Trophoblast cell (in vitro differentiated cells and primary cell): ENCODE results near the gene LRRC45.
"Not testable (repeated sequence)": the region's sequence is repeated elsewhere in the genome, so short reads cannot be mapped to it uniquely, and the experiment has no call there.

Experiments used
- DNase-seq, 2 donors: peaks; one replicate each; pipeline ENCODE4 v3.0.0-alpha.2; 2016
- H2AFZ ChIP-seq: 2 replicates; pipeline ENCODE4 v1.6.1; 2013; ENCODE audit warnings: low read length, moderate library complexity, mild to moderate bottlenecking; ENCODE audit not compliant: insufficient read depth, poor library complexity
- H2AK5ac ChIP-seq: 2 replicates; pipeline ENCODE4 v1.6.1; 2013; ENCODE audit warnings: mild to moderate bottlenecking, low read length
- H2BK120ac ChIP-seq: 2 replicates; pipeline ENCODE4 v1.6.1; 2013; ENCODE audit warnings: low read length, mild to moderate bottlenecking, moderate library complexity; ENCODE audit not compliant: insufficient read depth, poor library complexity
- H2BK12ac ChIP-seq: 2 replicates; pipeline ENCODE4 v1.6.1; 2013; ENCODE audit warnings: mild to moderate bottlenecking, low read length, moderate library complexity
- H2BK5ac ChIP-seq: 2 replicates; pipeline ENCODE4 v1.6.1; 2013; ENCODE audit warnings: low read length, low read depth, moderate library complexity, mild to moderate bottlenecking; ENCODE audit not compliant: poor library complexity
- H3K14ac ChIP-seq: 2 replicates; pipeline ENCODE4 v1.6.1; 2013; ENCODE audit warnings: mild to moderate bottlenecking, low read length
- H3K18ac ChIP-seq: 2 replicates; pipeline ENCODE4 v1.6.1; 2013; ENCODE audit warnings: mild to moderate bottlenecking, low read length
- H3K23ac ChIP-seq: 2 replicates; pipeline ENCODE4 v1.6.1; 2013; ENCODE audit warnings: low read length
- H3K27ac ChIP-seq: 2 replicates; pipeline ENCODE4 v1.5.1; 2013; ENCODE audit warnings: low read depth, mild to moderate bottlenecking, inconsistent platforms, low read length, moderate library complexity
- H3K27me3 ChIP-seq: 2 replicates; pipeline ENCODE4 v1.6.1; 2013; ENCODE audit warnings: inconsistent platforms, mild to moderate bottlenecking, low read length, moderate library complexity; ENCODE audit not compliant: insufficient read depth
- H3K36me3 ChIP-seq, 2 experiments: 1 replicate in 1 of 2; 2 replicates in 1 of 2; pipeline ENCODE4 v1.6.1; 2013; ENCODE audit warnings: low read length in 2 of 2, mild to moderate bottlenecking in 2 of 2, moderate library complexity in 1 of 2; ENCODE audit not compliant: insufficient read depth in 2 of 2, control insufficient read depth in 1 of 2
- H3K4ac ChIP-seq: 2 replicates; pipeline ENCODE4 v1.6.1; 2013; ENCODE audit warnings: low read depth, mild to moderate bottlenecking, low read length, moderate library complexity
- H3K4me1 ChIP-seq, 2 experiments: 1 replicate in 1 of 2; 2 replicates in 1 of 2; pipeline ENCODE4 v1.6.1; 2013; ENCODE audit warnings: low read length in 2 of 2, mild to moderate bottlenecking in 2 of 2, moderate library complexity in 1 of 2; ENCODE audit not compliant: insufficient read depth in 2 of 2, control insufficient read depth in 1 of 2
- H3K4me2 ChIP-seq: 2 replicates; pipeline ENCODE4 v1.6.1; 2013; ENCODE audit warnings: inconsistent platforms, mild to moderate bottlenecking, low read length, moderate library complexity
- H3K4me3 ChIP-seq: 2 replicates; pipeline ENCODE4 v1.5.1; 2013; ENCODE audit warnings: mild to moderate bottlenecking, low read depth, low read length, inconsistent platforms
- H3K79me1 ChIP-seq: one replicate; pipeline ENCODE4 v1.6.1; 2013; ENCODE audit warnings: low read length
- H3K79me2 ChIP-seq: 2 replicates; pipeline ENCODE4 v1.6.1; 2013; ENCODE audit warnings: low read length, mild to moderate bottlenecking; ENCODE audit not compliant: control insufficient read depth, insufficient read depth, poor library complexity
- H3K9ac ChIP-seq: 2 replicates; pipeline ENCODE4 v1.6.1; 2013; ENCODE audit warnings: mild to moderate bottlenecking, low read length
- H3K9me3 ChIP-seq: 2 replicates; pipeline ENCODE4 v1.6.1; 2013; ENCODE audit warnings: low read depth, mild to moderate bottlenecking, control low read depth, inconsistent platforms, low read length; ENCODE audit not compliant: insufficient read depth
- H4K12ac ChIP-seq: 2 replicates; pipeline ENCODE4 v1.6.1; 2013; ENCODE audit warnings: low read depth, mild to moderate bottlenecking, low read length, moderate library complexity
- H4K8ac ChIP-seq: 2 replicates; pipeline ENCODE4 v1.6.1; 2013; ENCODE audit warnings: low read depth, mild to moderate bottlenecking, low read length, moderate library complexity
- H4K91ac ChIP-seq: one replicate; pipeline ENCODE4 v1.6.1; 2013; ENCODE audit warnings: low read depth, mild to moderate bottlenecking, low read length, moderate library complexity
- WGBS: extraction: QIAGEN DNeasy Blood & Tissue Kit; methylation state at CpG from one replicate; pipeline ENCODE4 v1.1.7; 2013; ENCODE audit warnings: missing lambda C conversion rate; ENCODE audit not compliant: insufficient read length, insufficient coverage; ENCODE audit errors: extremely low coverage; 5-methylcytosine and 5-hydroxymethylcytosine counted together

Gene LRRC45

GRCh38 chr17:82036634-82037091 is 13.6 kb downstream of the LRRC45 start:
- Histone ChIP-seq H3K79me1 (peaks cover 7% of the 10 kb centered on the region), H2AK5ac (peak overlapping the region; percentile 45), H4K91ac (no peak overlapping the region), H3K23ac (no peak overlapping the region), H4K12ac (peak overlapping the region; percentile 8), H3K14ac (peak overlapping the region; percentile 81), H4K8ac (peak overlapping the region; percentile 64), H2AFZ (peak overlapping the region; percentile 33), H3K27me3 (no peaks in the 10 kb centered on the region), H3K4me3 (peak overlapping the region; percentile 75), H3K9me3 (no peaks in the 10 kb centered on the region), H2BK120ac (peak overlapping the region; percentile 19), H3K27ac (peak overlapping the region; percentile 76), H3K36me3 (peaks cover 6 to 8% of the 10 kb centered on the region in 2 experiments), H3K9ac (peak overlapping the region; percentile 67), H2BK12ac (no peak overlapping the region), H3K4ac (no peak overlapping the region), H3K18ac (peak overlapping the region; percentile 47), H3K4me1 (peaks cover 5 to 13% of the 10 kb centered on the region in 2 experiments), H3K79me2 (peaks cover 5% of the 10 kb centered on the region), H3K4me2 (peak overlapping the region; percentile 89), H2BK5ac (peak overlapping the region; percentile 32)
- peak in 1 of 2 donors; percentile 40 for DNase-seq
- WGBS: no CpG with 5 or more reads among the region's 23 CpGs

GRCh38 chr17:82037092-82037888 is 14.2 kb downstream of the LRRC45 start, which contains the start of gene DCXR:
TSS of gene DCXR (minus strand) at chr17:82037697. CDS start at chr17:82037682, 15 bp downstream.
- peak within 1 kb of the TSS; percentile 19 for H2BK120ac ChIP-seq
- peak; percentile 96 for DNase-seq
- H3K18ac ChIP-seq: peak within 1 kb of the TSS; percentile 47
- H3K23ac ChIP-seq: no peak within 1 kb of the TSS
- H3K4me2 ChIP-seq: peak within 1 kb of the TSS; percentile 89
- peak within 1 kb of the TSS; percentile 75 for H3K4me3 ChIP-seq
- H3K27ac ChIP-seq: peak within 1 kb of the TSS; percentile 76
- peak within 1 kb of the TSS; percentile 32 for H2BK5ac ChIP-seq
- peaks cover 5% of the 10 kb centered on the region for H3K79me2 ChIP-seq
- H3K36me3 ChIP-seq: peaks cover 6 to 8% of the 10 kb centered on the region in 2 experiments
- H4K91ac ChIP-seq: no peak within 1 kb of the TSS
- peak within 1 kb of the TSS; percentile 45 for H2AK5ac ChIP-seq
- WGBS: no CpG with 5 or more reads among the region's 92 CpGs
- peak within 1 kb of the TSS; percentile 64 for H4K8ac ChIP-seq
- peak within 1 kb of the TSS; percentile 81 for H3K14ac ChIP-seq
- no peak within 1 kb of the TSS for H3K4ac ChIP-seq
- H3K9me3 ChIP-seq: no peaks in the 10 kb centered on the region
- peaks cover 5 to 9% of the 10 kb centered on the region in 2 experiments for H3K4me1 ChIP-seq
- H3K27me3 ChIP-seq: no peaks in the 10 kb centered on the region
- peak within 1 kb of the TSS; percentile 8 for H4K12ac ChIP-seq
- H2BK12ac ChIP-seq: no peak within 1 kb of the TSS
- H2AFZ ChIP-seq: peak within 1 kb of the TSS; percentile 51
- peak within 1 kb of the TSS; percentile 67 for H3K9ac ChIP-seq
- peaks cover 4% of the 10 kb centered on the region for H3K79me1 ChIP-seq

GRCh38 chr17:82037889-82038195 is 14.7 kb downstream of the LRRC45 start:
- no peak overlapping the region for H2BK5ac ChIP-seq
- no peak overlapping the region for H2AFZ ChIP-seq
- no peak overlapping the region for H3K27ac ChIP-seq
- no peak overlapping the region for H2BK12ac ChIP-seq
- H3K4me3 ChIP-seq: no peak overlapping the region
- H3K23ac ChIP-seq: no peak overlapping the region
- H3K9ac ChIP-seq: no peak overlapping the region
- peaks cover 5 to 6% of the 10 kb centered on the region in 2 experiments for H3K4me1 ChIP-seq
- peaks cover 4% of the 10 kb centered on the region for H3K79me1 ChIP-seq
- H3K18ac ChIP-seq: no peak overlapping the region
- H4K12ac ChIP-seq: no peak overlapping the region
- H3K14ac ChIP-seq: no peak overlapping the region
- H3K9me3 ChIP-seq: peaks cover 4% of the 10 kb centered on the region
- H4K8ac ChIP-seq: no peak overlapping the region
- no peak overlapping the region for H2AK5ac ChIP-seq
- peak overlapping the region; percentile 45 for H3K4me2 ChIP-seq
- WGBS: no CpG with 5 or more reads among the region's 10 CpGs
- H4K91ac ChIP-seq: no peak overlapping the region
- no peak overlapping the region for H2BK120ac ChIP-seq
- no peak overlapping the region for H3K4ac ChIP-seq
- peaks cover 5% of the 10 kb centered on the region for H3K79me2 ChIP-seq
- DNase-seq: no peak
- no peaks in the 10 kb centered on the region for H3K27me3 ChIP-seq
- peaks cover 6 to 8% of the 10 kb centered on the region in 2 experiments for H3K36me3 ChIP-seq

- not testable (repeated sequence) for H3K9me3 ChIP-seq, DNase-seq, H3K4me2 ChIP-seq, H2BK12ac ChIP-seq, H2BK5ac ChIP-seq, H3K79me2 ChIP-seq, H3K23ac ChIP-seq, H2AFZ ChIP-seq, H4K8ac ChIP-seq, H3K18ac ChIP-seq, H3K9ac ChIP-seq, H3K4me3 ChIP-seq, H4K12ac ChIP-seq, H4K91ac ChIP-seq, H2AK5ac ChIP-seq, H3K27me3 ChIP-seq, H3K4me1 ChIP-seq, H3K36me3 ChIP-seq, H3K14ac ChIP-seq, H2BK120ac ChIP-seq, H3K4ac ChIP-seq, H3K79me1 ChIP-seq, H3K27ac ChIP-seq
- WGBS: no CpG with 5 or more reads among the region's 16 CpGs
These were observed 15.8 kb downstream of the LRRC45 start for GRCh38 chr17:82038796-82039409.
